Measurements from ENCODE around the gene ALDH1A1.

Gene ALDH1A1

GRCh38 chr9:72913382-72914009 lies 39.4 kb downstream of the ALDH1A1 start:
- no peak for DNase-seq (ENCODE audit: low read depth)
- no peak overlapping the region for H3K4me3 ChIP-seq (ENCODE audit: low read depth, low read length)
- TF ChIP-seq CTCF (IDR thresholded peaks at IDR 0.05; ENCODE audit: low read depth, low read length, missing control alignments): no peak

GRCh38 chr9:72912476-72913381 lies 40.1 kb downstream of the ALDH1A1 start:
- no peak for DNase-seq (ENCODE audit: low read depth)
- H3K4me3 ChIP-seq (ENCODE audit: low read depth, low read length): no peak overlapping the region
- TF ChIP-seq CTCF (IDR thresholded peaks at IDR 0.05; ENCODE audit: low read depth, low read length, missing control alignments): no peak

- TF ChIP-seq CTCF (IDR thresholded peaks at IDR 0.05; ENCODE audit: low read depth, low read length, missing control alignments): no peak
- no peak overlapping the region for H3K4me3 ChIP-seq (ENCODE audit: low read depth, low read length)
- DNase-seq (ENCODE audit: low read depth): no peak
Observed at GRCh38 chr9:72911816-72912215, 41.0 kb downstream of the ALDH1A1 start.

- TF ChIP-seq CTCF (IDR thresholded peaks at IDR 0.05; ENCODE audit: low read depth, low read length, missing control alignments): no peak
Observed at GRCh38 chr9:72911247-72911775, 41.5 kb downstream of the ALDH1A1 start.

GRCh38 chr9:72909428-72909827 lies 43.4 kb downstream of the ALDH1A1 start:
- DNase-seq (ENCODE audit: low read depth): no peak
- TF ChIP-seq CTCF (IDR thresholded peaks at IDR 0.05; ENCODE audit: low read depth, low read length, missing control alignments): no peak

More at GRCh38 chr9:72911247-72911775, 41.5 kb downstream of the ALDH1A1 start:
- DNase-seq (ENCODE audit: low read depth): no peak
- H3K4me3 ChIP-seq (ENCODE audit: low read depth, low read length): no peak overlapping the region

GRCh38 chr9:72907421-72907820 lies 45.4 kb downstream of the ALDH1A1 start:
- DNase-seq (ENCODE audit: low read depth): no peak

More at GRCh38 chr9:72909428-72909827, 43.4 kb downstream of the ALDH1A1 start:
- no peak overlapping the region for H3K4me3 ChIP-seq (ENCODE audit: low read depth, low read length)

More at GRCh38 chr9:72907421-72907820, 45.4 kb downstream of the ALDH1A1 start:
- H3K4me3 ChIP-seq (ENCODE audit: low read depth, low read length): no peak overlapping the region
- TF ChIP-seq CTCF (IDR thresholded peaks at IDR 0.05; ENCODE audit: low read depth, low read length, missing control alignments): no peak

Data from GM12864 (cell line).